H1 (cell line): ENCODE results near the gene CD14. TPM values are rescaled to one million over a fixed set of nuclear protein-coding genes. Genes with fewer than 3 reads are reported as not detected.

Source experiments
- FOSL1 ChIP-seq: IDR thresholded peaks from 2 replicates; pipeline ENCODE4 v1.6.1; 2011; ENCODE audit warnings: mild to moderate bottlenecking, low read depth, low read length, moderate library complexity; ENCODE audit not compliant: insufficient read depth
- HDAC2 ChIP-seq, 2 experiments: fragments of 300-600 bp in 1 of 2; sonication (generic) in 1 of 2; IDR thresholded peaks; 2 replicates each; pipeline ENCODE4 v1.6.1; 2011 to 2012; ENCODE audit warnings: low read depth in 2 of 2, low read length in 2 of 2, mild to moderate bottlenecking in 2 of 2, moderate library complexity in 2 of 2, borderline replicate concordance in 1 of 2, inconsistent platforms in 1 of 2
- POU5F1 ChIP-seq: IDR thresholded peaks from 2 replicates; pipeline ENCODE4 v1.6.1; 2011; ENCODE audit warnings: low read depth, mild to moderate bottlenecking, low read length, moderate library complexity
- RXRA ChIP-seq: IDR thresholded peaks from 2 replicates; pipeline ENCODE4 v1.6.1; 2011; ENCODE audit warnings: low read depth, mild to moderate bottlenecking, low read length, moderate library complexity; ENCODE audit not compliant: insufficient read depth
- TAF7 ChIP-seq: optimal IDR thresholded peaks from 2 replicates; pipeline ENCODE3; 2011; ENCODE audit warnings: low read depth, mild to moderate bottlenecking, inconsistent platforms, low read length, moderate library complexity, borderline replicate concordance
- polyA plus RNA-seq, 7 experiments: library from polyadenylated mRNA; depleted of rRNA in 3 of 7; stranded (reverse) in 5 of 7; unstranded in 2 of 7; fragments of >200 nt in 5 of 7; fragments of 200-250 nt in 2 of 7; gene quantifications; 1 replicate in 5 of 7; 2 replicates in 1 of 7; 4 replicates in 1 of 7; pipeline versions ENCODE4 v1.2.1 to v1.2.3, GENCODE V29; 2011 to 2013; ENCODE audit warnings: missing spikeins in 2 of 7, mixed read lengths in 2 of 7
- total RNA-seq: library from RNA; stranded (reverse); fragmentation: NEBNext Ultra II Directional; extraction: Animal tissue kit (Norgen Biotek cat#: 25700); gene quantifications from 2 replicates; pipeline ENCODE4 v1.2.1, GENCODE V29; 2021

The CD14 gene
- total and polyA plus RNA-seq, 2 of the 8 experiments (the other 6 are each of a cell fraction or from before 2014, with no cell fraction given) = 0.15 TPM; not detected in 1

DNA sequence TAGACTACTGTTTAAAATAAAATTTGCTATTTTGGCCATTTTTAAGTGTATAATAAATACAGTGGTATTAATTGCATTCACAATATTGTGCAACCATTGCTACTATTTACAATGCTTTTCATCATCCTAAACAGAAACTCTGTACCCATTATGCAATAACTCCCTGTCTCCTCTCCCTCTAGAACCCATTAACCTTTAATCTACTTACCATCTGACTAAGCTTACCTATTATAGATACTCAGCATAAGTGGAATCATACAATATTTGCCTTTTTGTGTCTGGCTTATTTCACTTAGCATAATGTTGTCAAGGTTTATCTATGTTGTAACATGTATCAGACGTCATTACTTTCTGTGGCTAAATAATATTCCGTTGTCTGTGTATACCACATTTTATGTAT lies 25.9 kb downstream of the CD14 start (continued):
- TF ChIP-seq TAF7 (no peak), HDAC2 (IDR thresholded peaks at IDR 0.05; ENCODE audit: borderline replicate concordance in 1 of 2, low read depth in 2 of 2, low read length in 2 of 2) (no peak), RXRA (no peak), POU5F1 (no peak), FOSL1 (no peak)
